GM23248 (cell line): ENCODE results near the gene PRR23E. TPM values are rescaled to one million over a fixed set of nuclear protein-coding genes. Genes with fewer than 3 reads are reported as not detected.

Experiments used
- DNase-seq: peaks from one replicate; pipeline ENCODE4 v3.0.0-alpha.2; 2015
- H2AFZ ChIP-seq: fragments of 200-600 bp; sonication (generic); 2 replicates; pipeline ENCODE4 v1.6.1; 2016; ENCODE audit warnings: antibody characterized with exemption
- H3F3A ChIP-seq: fragments of 200-600 bp; sonication (generic); 2 replicates; pipeline ENCODE4 v1.6.1; 2016; ENCODE audit warnings: mild to moderate bottlenecking, antibody characterized with exemption, mixed run types; ENCODE audit not compliant: insufficient read depth
- H3K27ac ChIP-seq: fragments of 200-600 bp; sonication (generic); 2 replicates; pipeline ENCODE4 v1.5.1; 2016; ENCODE audit warnings: mild to moderate bottlenecking
- H3K27me3 ChIP-seq: fragments of 200-600 bp; sonication (generic); replicated peaks from 2 replicates; pipeline ENCODE4 v1.6.1; 2016; ENCODE audit warnings: mild to moderate bottlenecking; ENCODE audit not compliant: insufficient read depth
- H3K36me3 ChIP-seq: fragments of 200-600 bp; sonication (generic); 2 replicates; pipeline ENCODE4 v1.6.1; 2016; ENCODE audit warnings: low read depth, mild to moderate bottlenecking
- H3K4me1 ChIP-seq: fragments of 200-600 bp; sonication (generic); 2 replicates; pipeline ENCODE4 v1.6.1; 2016; ENCODE audit warnings: mild to moderate bottlenecking; ENCODE audit not compliant: insufficient read depth
- H3K4me2 ChIP-seq: fragments of 200-600 bp; sonication (generic); one replicate; pipeline ENCODE4 v1.6.1; 2016; ENCODE audit warnings: mild to moderate bottlenecking; ENCODE audit not compliant: unreplicated experiment
- H3K4me3 ChIP-seq: fragments of 200-600 bp; sonication (generic); 2 replicates; pipeline ENCODE4 v1.5.1; 2016; ENCODE audit warnings: mild to moderate bottlenecking
- H3K79me2 ChIP-seq: fragments of 200-600 bp; sonication (generic); 2 replicates; pipeline ENCODE4 v1.6.1; 2016; ENCODE audit warnings: mild to moderate bottlenecking; ENCODE audit not compliant: insufficient read depth
- H3K9ac ChIP-seq: fragments of 200-600 bp; sonication (generic); 2 replicates; pipeline ENCODE4 v1.6.1; 2016; ENCODE audit warnings: mild to moderate bottlenecking
- H3K9me2 ChIP-seq: fragments of 200-600 bp; sonication (generic); 2 replicates; pipeline ENCODE4 v1.6.1; 2016; ENCODE audit warnings: mixed run types, mild to moderate bottlenecking, moderate library complexity; ENCODE audit not compliant: insufficient read depth
- H3K9me3 ChIP-seq: fragments of 200-600 bp; sonication (generic); one replicate; pipeline ENCODE4 v1.6.1; 2017; ENCODE audit warnings: low read depth
- H4K20me1 ChIP-seq: fragments of 200-600 bp; sonication (generic); 2 replicates; pipeline ENCODE4 v1.6.0; 2016; ENCODE audit not compliant: insufficient read depth
- EZH2 ChIP-seq: fragments of 200-600 bp; sonication (generic); IDR thresholded peaks from 2 replicates; pipeline ENCODE4 v1.6.1; 2018; ENCODE audit warnings: antibody characterized with exemption, mild to moderate bottlenecking; ENCODE audit not compliant: insufficient read depth, poor library complexity, severe bottlenecking
- EZH2phosphoT487 ChIP-seq: fragments of 200-600 bp; sonication (generic); IDR thresholded peaks from 2 replicates; pipeline ENCODE4 v1.6.1; 2018; ENCODE audit warnings: antibody characterized with exemption, moderate library complexity, mild to moderate bottlenecking, low read depth; ENCODE audit not compliant: insufficient read depth
- WGBS, 2 experiments: methylation state at CpG; one replicate each; pipeline ENCODE4 v1.1.6; 2015 to 2017; ENCODE audit warnings: low lambda C conversion rate in 2 of 2, low coverage in 1 of 2; ENCODE audit errors: missing lambda C conversion rate in 2 of 2; 5-methylcytosine and 5-hydroxymethylcytosine counted together
- in situ Hi-C: fragments of 300-500 bp; cut with MboI; formaldehyde crosslinking; loops from 2 replicates; pipeline ENCODE4 v1.15.0; 2020
- polyA plus RNA-seq: library from polyadenylated mRNA; unstranded; fragments of >200 nt; fragmentation: Nextera tagmentation; extraction: Ambion mirVana; gene quantifications from 2 replicates; pipeline ENCODE4 v1.2.1, GENCODE V29; 2016
- total RNA-seq: library from RNA; depleted of rRNA; stranded (reverse); fragments of >200 nt; shearing (Covaris generic); gene quantifications from 2 replicates; pipeline ENCODE4 v1.2.3, GENCODE V29; 2014

The PRR23E gene
- total and polyA plus RNA-seq, 2 experiments from 2014 or later: not detected

DNA sequence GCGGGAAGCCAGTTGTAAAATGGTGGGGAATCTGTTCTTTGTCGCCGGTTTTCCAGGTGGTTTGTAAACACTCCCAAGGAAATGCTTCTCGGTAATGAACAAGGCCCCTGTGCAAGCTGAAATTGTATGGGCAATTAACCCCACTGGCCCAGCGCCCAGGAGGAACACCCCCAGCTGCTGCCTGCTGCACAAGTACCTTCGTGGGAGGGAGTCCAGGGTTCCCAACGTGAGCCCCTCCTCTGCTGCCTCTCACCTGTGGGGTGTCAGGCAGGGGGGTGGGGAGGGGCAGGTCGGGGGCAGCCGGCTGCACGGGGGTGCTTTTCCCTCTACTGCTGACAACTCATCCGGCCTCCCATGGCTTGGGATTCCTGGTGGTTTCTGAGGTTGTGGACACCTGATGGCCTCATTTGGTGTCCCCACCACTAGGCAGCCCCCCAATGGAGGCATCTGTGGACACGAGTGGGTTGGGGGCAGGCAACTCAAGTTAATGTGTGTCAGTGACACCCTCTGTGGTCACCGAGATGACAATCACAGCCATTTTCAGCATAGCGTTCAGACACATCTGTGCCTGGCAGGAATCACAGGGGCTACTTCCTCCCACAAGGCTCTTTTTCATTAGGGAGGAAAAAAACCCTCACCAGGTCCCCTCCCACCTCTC, 35.6 kb upstream of the PRR23E start:
- no peaks in the 10 kb centered on the region for H3K9me3 ChIP-seq
- no peaks in the 10 kb centered on the region for H3K36me3 ChIP-seq
- no peaks in the 10 kb centered on the region for H4K20me1 ChIP-seq
- H3K4me3 ChIP-seq: no peak overlapping the region
- DNase-seq: no peak
- no peaks in the 10 kb centered on the region for H3K4me1 ChIP-seq
- H3F3A ChIP-seq: no peaks in the 10 kb centered on the region
- no peaks in the 10 kb centered on the region for H3K79me2 ChIP-seq
- no peaks in the 10 kb centered on the region for H3K9me2 ChIP-seq
- TF ChIP-seq EZH2 (no peak), EZH2phosphoT487 (no peak)
- H3K27ac ChIP-seq: no peak overlapping the region
- H2AFZ ChIP-seq: no peak overlapping the region
- peaks cover 12% of the 10 kb centered on the region for H3K27me3 ChIP-seq
- H3K4me2 ChIP-seq: no peak overlapping the region
- H3K9ac ChIP-seq: no peak overlapping the region
- WGBS, 2 experiments: 8 to 9% methylated on average over 9 to 14 of the region's 14 CpGs
- in situ Hi-C loops: no loop called here

DNA sequence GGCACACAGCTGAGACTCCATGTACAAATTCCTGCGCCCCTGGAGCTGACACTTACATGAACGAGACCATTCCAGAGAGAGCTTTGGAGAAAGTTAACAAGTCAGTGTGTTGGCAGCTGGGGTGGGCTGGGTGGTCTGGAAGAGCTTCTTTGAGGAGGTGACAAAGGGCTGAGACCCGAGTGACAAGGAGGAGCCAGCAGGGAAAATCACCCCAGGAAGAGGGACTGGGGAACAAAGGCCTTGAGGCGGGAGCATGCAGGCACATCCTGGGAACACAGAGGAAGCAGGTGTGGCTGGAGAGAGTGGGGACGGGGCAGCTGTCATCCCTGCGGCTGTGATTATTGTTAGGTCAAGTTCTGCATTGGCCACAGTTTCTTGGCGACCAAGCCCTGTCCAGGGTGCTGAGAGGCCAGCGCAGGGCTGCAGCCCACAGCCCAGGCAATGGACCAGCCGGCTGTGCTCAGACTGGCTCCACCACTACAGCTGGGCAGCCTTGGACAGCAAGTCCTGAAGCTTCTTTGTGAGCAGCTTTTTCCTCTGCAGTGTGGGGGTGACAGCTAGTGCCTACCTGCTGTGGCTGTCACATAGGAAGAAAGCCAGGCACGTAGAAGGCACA, 34.2 kb upstream of the PRR23E start:
- Histone ChIP-seq H3K27me3 (peaks cover 12% of the 10 kb centered on the region), H3K79me2 (no peaks in the 10 kb centered on the region), H3K36me3 (no peaks in the 10 kb centered on the region), H3K27ac (no peak overlapping the region), H4K20me1 (no peaks in the 10 kb centered on the region), H3K4me3 (no peak overlapping the region), H3K9me2 (no peaks in the 10 kb centered on the region), H3K4me2 (no peak overlapping the region), H3K4me1 (no peaks in the 10 kb centered on the region), H3F3A (no peaks in the 10 kb centered on the region), H3K9ac (no peak overlapping the region), H2AFZ (no peak overlapping the region), H3K9me3 (no peaks in the 10 kb centered on the region)
- TF ChIP-seq EZH2 (no peak), EZH2phosphoT487 (no peak)
- 23 to 28% methylated on average over 10 of the region's 10 CpGs for WGBS, 2 experiments
- DNase-seq: peak; percentile 52
- in situ Hi-C loops: no loop called here

DNA sequence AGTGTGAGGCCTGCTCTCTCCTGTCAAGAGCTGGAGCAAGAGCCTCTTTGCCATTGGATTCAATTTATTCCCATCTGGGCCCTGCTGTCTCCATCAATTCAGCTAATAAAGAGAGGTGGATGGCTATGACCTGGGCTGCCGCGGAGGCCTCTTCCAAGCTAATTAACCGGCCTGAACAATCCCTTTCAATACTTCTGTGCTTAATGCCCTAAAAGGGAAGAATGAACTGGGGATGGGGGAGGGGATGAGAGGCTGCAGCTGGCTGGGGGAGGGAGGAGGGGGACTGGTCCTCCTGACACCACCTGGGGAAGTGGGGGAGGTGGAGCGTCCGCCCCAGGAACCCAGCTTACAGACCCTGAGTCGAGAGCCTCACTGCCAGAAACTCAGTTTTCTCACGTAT, 33.4 kb upstream of the PRR23E start:
- no peaks in the 10 kb centered on the region for H3K9me2 ChIP-seq
- no peaks in the 10 kb centered on the region for H4K20me1 ChIP-seq
- WGBS, 2 experiments: 30 to 42% methylated on average over 5 to 7 of the region's 7 CpGs
- H3K27me3 ChIP-seq: peaks cover 12% of the 10 kb centered on the region
- no peaks in the 10 kb centered on the region for H3K79me2 ChIP-seq
- H3K4me2 ChIP-seq: no peak overlapping the region
- no peak overlapping the region for H2AFZ ChIP-seq
- no peaks in the 10 kb centered on the region for H3F3A ChIP-seq
- no peak overlapping the region for H3K27ac ChIP-seq
- no peak for DNase-seq
- in situ Hi-C loops: no loop called here
- no peaks in the 10 kb centered on the region for H3K36me3 ChIP-seq
- no peaks in the 10 kb centered on the region for H3K9me3 ChIP-seq
- no peak overlapping the region for H3K9ac ChIP-seq
- no peak overlapping the region for H3K4me3 ChIP-seq
- H3K4me1 ChIP-seq: no peaks in the 10 kb centered on the region
- TF ChIP-seq EZH2phosphoT487 (no peak), EZH2 (no peak)

DNA sequence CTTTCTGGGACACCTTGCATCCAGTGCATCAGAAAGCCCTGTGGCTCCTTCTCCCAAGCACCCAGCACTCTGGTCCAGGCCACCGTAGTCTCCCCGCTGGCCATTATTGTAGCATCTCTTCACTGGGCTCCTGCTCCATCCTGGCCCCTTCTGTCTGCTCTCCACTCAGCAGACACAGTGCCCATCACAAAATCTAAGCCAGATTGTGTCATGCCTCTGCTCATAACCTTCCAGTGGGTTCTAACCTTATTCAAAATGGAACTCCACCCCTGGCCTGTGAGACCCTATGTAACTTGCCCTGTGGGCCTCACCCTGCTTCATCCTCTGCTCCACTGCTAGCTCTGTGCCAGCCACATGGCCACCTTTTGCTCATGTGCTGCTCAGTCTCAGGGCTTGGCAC, 31.7 kb upstream of the PRR23E start:
- H3K9me3 ChIP-seq: no peaks in the 10 kb centered on the region
- DNase-seq: no peak
- H3K4me3 ChIP-seq: no peak overlapping the region
- peaks cover 10% of the 10 kb centered on the region for H3K27me3 ChIP-seq
- no peaks in the 10 kb centered on the region for H3K9me2 ChIP-seq
- H3K9ac ChIP-seq: no peak overlapping the region
- in situ Hi-C loops: no loop called here
- no peak overlapping the region for H2AFZ ChIP-seq
- no peaks in the 10 kb centered on the region for H3K79me2 ChIP-seq
- H3K27ac ChIP-seq: no peak overlapping the region
- no peaks in the 10 kb centered on the region for H3F3A ChIP-seq
- no peaks in the 10 kb centered on the region for H3K4me1 ChIP-seq
- no peak overlapping the region for H3K4me2 ChIP-seq
- TF ChIP-seq EZH2phosphoT487 (no peak), EZH2 (no peak)
- whole genome bisulfite sequencing, 2 experiments: 95 to 100% methylated on average over 2 of the region's 2 CpGs
- no peaks in the 10 kb centered on the region for H4K20me1 ChIP-seq
- H3K36me3 ChIP-seq: no peaks in the 10 kb centered on the region
